ENCODE data around the gene ERICH4.

- TF ChIP-seq, protein P1, sequence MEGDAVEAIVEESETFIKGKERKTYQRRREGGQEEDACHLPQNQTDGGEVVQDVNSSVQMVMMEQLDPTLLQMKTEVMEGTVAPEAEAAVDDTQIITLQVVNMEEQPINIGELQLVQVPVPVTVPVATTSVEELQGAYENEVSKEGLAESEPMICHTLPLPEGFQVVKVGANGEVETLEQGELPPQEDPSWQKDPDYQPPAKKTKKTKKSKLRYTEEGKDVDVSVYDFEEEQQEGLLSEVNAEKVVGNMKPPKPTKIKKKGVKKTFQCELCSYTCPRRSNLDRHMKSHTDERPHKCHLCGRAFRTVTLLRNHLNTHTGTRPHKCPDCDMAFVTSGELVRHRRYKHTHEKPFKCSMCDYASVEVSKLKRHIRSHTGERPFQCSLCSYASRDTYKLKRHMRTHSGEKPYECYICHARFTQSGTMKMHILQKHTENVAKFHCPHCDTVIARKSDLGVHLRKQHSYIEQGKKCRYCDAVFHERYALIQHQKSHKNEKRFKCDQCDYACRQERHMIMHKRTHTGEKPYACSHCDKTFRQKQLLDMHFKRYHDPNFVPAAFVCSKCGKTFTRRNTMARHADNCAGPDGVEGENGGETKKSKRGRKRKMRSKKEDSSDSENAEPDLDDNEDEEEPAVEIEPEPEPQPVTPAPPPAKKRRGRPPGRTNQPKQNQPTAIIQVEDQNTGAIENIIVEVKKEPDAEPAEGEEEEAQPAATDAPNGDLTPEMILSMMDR (IDR thresholded peaks at IDR 0.05) = no peak
- TF ChIP-seq EZH2 (IDR thresholded peaks at IDR 0.05; ENCODE audit: borderline replicate concordance, insufficient read depth, low read depth, low read length, poor library complexity, severe bottlenecking) = no peak
These were observed 14.5 kb upstream of the ERICH4 start for GRCh38 chr19:41428481-41428859.

Measured in B cell (primary cell).